Ishikawa (cell line): ENCODE measurements around the gene RSPH4A.

Experiments used
- CEBPB ChIP-seq: IDR thresholded peaks from 2 replicates; pipeline ENCODE4 v1.6.1; 2012
- CREB1 ChIP-seq: IDR thresholded peaks from 2 replicates; pipeline ENCODE4 v1.6.1; 2012; ENCODE audit warnings: low read depth
- EGR1 ChIP-seq: IDR thresholded peaks from 2 replicates; pipeline ENCODE4 v1.6.1; 2012
- EP300 ChIP-seq: IDR thresholded peaks from 2 replicates; pipeline ENCODE4 v1.6.1; 2012; ENCODE audit warnings: borderline replicate concordance
- FOXM1 ChIP-seq: IDR thresholded peaks from 2 replicates; pipeline ENCODE4 v1.6.1; 2012; ENCODE audit warnings: low read depth, borderline replicate concordance
- NFIC ChIP-seq: IDR thresholded peaks from 2 replicates; pipeline ENCODE4 v1.6.1; 2012
- RAD21 ChIP-seq: IDR thresholded peaks from 2 replicates; pipeline ENCODE4 v1.6.1; 2012; ENCODE audit warnings: low read depth
- TAF1 ChIP-seq: IDR thresholded peaks from 2 replicates; pipeline ENCODE4 v1.6.1; 2012; ENCODE audit warnings: low read depth, mild to moderate bottlenecking
- TCF12 ChIP-seq: IDR thresholded peaks from 2 replicates; pipeline ENCODE4 v1.6.1; 2012; ENCODE audit warnings: low read depth
- TEAD4 ChIP-seq: IDR thresholded peaks from 2 replicates; pipeline ENCODE4 v1.6.1; 2012
- YY1 ChIP-seq: IDR thresholded peaks from 2 replicates; pipeline ENCODE4 v1.6.1; 2012; ENCODE audit warnings: low read depth
- ZBTB7A ChIP-seq: IDR thresholded peaks from 2 replicates; pipeline ENCODE4 v1.6.1; 2012; ENCODE audit warnings: low read depth
- TF ChIP-seq, protein P1 (sequence below): IDR thresholded peaks from 2 replicates; pipeline ENCODE4 v1.6.1; 2012
- TF ChIP-seq, protein P2 (sequence below): IDR thresholded peaks from 2 replicates; pipeline ENCODE4 v1.6.1; 2012; ENCODE audit warnings: low read depth, mild to moderate bottlenecking
- TF ChIP-seq, protein P3 (sequence below): IDR thresholded peaks from 2 replicates; pipeline ENCODE4 v1.6.1; 2012

The RSPH4A gene

DNA sequence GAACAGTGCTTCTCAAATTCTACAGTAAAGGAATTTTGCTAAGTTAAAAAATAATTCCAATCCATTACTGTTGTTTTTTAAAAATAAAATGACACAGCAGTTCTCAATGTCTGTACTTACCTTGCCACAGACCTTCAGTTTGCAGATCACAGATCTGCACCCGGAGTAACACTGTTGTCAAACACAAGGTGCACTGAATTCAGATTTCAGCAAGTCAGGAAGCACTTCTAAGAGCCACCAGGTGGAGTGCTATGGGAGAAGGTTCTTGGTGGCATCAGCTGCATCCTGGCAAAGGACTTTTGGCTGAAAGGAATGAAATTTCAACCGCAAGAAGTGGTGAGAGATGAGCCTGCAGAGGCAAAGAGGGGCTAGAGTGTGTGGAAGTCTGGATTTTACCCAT is 17.4 kb downstream of the RSPH4A start:
- TF ChIP-seq CREB1 (no peak), TAF1 (no peak), RAD21 (no peak), YY1 (no peak), TEAD4 (no peak)
- TF ChIP-seq, protein P1, sequence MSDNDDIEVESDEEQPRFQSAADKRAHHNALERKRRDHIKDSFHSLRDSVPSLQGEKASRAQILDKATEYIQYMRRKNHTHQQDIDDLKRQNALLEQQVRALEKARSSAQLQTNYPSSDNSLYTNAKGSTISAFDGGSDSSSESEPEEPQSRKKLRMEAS: no peak
- TF ChIP-seq, protein P2, sequence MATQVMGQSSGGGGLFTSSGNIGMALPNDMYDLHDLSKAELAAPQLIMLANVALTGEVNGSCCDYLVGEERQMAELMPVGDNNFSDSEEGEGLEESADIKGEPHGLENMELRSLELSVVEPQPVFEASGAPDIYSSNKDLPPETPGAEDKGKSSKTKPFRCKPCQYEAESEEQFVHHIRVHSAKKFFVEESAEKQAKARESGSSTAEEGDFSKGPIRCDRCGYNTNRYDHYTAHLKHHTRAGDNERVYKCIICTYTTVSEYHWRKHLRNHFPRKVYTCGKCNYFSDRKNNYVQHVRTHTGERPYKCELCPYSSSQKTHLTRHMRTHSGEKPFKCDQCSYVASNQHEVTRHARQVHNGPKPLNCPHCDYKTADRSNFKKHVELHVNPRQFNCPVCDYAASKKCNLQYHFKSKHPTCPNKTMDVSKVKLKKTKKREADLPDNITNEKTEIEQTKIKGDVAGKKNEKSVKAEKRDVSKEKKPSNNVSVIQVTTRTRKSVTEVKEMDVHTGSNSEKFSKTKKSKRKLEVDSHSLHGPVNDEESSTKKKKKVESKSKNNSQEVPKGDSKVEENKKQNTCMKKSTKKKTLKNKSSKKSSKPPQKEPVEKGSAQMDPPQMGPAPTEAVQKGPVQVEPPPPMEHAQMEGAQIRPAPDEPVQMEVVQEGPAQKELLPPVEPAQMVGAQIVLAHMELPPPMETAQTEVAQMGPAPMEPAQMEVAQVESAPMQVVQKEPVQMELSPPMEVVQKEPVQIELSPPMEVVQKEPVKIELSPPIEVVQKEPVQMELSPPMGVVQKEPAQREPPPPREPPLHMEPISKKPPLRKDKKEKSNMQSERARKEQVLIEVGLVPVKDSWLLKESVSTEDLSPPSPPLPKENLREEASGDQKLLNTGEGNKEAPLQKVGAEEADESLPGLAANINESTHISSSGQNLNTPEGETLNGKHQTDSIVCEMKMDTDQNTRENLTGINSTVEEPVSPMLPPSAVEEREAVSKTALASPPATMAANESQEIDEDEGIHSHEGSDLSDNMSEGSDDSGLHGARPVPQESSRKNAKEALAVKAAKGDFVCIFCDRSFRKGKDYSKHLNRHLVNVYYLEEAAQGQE: no peak

DNA sequence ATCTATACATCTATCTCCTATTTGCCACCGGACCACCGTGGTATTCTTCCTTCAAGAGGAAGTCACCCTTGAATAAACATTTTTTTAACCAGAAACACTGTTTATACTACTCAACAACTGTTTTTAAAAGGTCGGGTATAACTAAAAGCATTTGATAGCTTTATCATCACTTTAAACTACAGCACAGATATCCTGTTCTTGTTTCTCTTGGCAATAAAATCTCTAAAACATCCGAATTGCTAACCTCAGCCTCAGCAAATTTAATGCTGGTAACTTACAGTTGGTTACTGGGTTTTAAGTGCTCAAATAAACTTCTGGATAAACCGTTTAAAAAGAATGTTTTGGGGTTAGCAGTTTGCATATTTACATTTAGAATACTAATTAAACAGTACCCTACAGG is 31.9 kb downstream of the RSPH4A start:
- TF ChIP-seq EGR1: no peak

DNA sequence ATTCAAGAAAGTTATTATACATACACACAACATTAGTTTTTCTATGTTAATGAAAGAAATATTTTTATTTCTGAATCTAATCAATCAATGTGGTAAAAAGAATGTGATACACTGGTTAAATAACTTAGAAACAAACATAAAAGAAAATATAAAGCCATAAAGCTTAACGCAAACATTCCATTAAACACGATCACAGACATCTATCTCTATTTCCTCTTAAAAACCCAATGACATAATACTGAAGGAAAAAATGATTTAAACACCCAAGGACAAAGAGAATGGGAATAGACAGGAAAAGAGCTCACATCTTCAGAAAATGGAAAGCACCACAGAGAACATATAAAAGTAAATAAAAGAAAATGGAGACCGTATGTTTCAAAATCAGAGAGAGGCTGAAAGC is 32.9 kb downstream of the RSPH4A start:
- no peak for TF ChIP-seq TAF1
- TF ChIP-seq, protein P2: no peak
- TF ChIP-seq CEBPB: no peak
- TF ChIP-seq TCF12: no peak
- TF ChIP-seq CREB1: no peak
- TF ChIP-seq FOXM1: no peak
- TF ChIP-seq RAD21: no peak
- no peak for TF ChIP-seq ZBTB7A
- TF ChIP-seq NFIC: no peak
- no peak for TF ChIP-seq YY1
- TF ChIP-seq, protein P3, sequence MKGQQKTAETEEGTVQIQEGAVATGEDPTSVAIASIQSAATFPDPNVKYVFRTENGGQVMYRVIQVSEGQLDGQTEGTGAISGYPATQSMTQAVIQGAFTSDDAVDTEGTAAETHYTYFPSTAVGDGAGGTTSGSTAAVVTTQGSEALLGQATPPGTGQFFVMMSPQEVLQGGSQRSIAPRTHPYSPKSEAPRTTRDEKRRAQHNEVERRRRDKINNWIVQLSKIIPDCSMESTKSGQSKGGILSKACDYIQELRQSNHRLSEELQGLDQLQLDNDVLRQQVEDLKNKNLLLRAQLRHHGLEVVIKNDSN: no peak
- TF ChIP-seq, protein P1: no peak
- TF ChIP-seq EP300: no peak
- no peak for TF ChIP-seq TEAD4
- TF ChIP-seq EGR1: no peak

DNA sequence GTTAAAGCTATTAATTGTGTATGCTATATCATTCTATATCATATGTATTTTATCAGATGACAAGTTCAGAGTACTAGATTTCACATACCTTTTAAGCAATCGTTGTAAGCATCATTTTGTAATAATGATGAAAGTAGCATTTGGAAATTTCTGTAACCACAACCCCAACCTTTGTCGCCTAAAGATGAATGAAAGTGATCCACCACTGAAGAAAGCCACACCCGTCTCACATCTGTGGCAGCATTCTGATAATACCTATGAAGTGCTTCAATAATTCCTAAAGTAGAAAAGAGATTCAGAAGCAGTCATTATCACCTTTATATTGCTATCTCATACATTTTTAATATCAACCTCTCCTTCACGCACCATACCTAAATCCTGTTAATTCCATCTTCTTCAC is 35.6 kb downstream of the RSPH4A start:
- TF ChIP-seq YY1 (no peak), FOXM1 (no peak), EGR1 (no peak), EP300 (no peak), CREB1 (no peak), TCF12 (no peak), TEAD4 (no peak), ZBTB7A (no peak), RAD21 (no peak), CEBPB (no peak), NFIC (no peak), TAF1 (no peak)
- TF ChIP-seq, protein P3: no peak
- TF ChIP-seq, protein P2: no peak
- TF ChIP-seq, protein P1: no peak

DNA sequence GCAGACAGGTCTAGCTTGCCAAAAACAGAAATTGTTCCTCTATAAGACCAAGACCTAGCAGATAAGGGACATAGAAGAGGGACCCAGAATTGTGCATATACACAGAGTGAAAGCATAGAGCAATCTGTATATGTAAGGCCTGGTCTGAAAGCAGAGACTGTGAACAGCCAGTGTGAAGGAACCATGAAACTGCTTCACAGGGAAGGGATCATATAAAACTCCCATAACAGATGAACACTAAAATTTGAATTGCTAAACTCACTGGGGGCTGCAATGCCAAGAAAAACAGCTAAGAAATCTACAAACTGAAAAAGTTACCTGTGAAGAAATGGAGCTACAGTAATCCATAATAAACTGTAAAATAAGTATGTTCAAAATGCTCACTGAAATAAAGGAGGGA is 45.3 kb downstream of the RSPH4A start:
- TF ChIP-seq CEBPB (no peak), TCF12 (no peak), YY1 (no peak), CREB1 (no peak), TAF1 (no peak), EP300 (no peak), TEAD4 (no peak), ZBTB7A (no peak), FOXM1 (no peak), EGR1 (no peak)
- TF ChIP-seq, protein P2: no peak
- TF ChIP-seq, protein P1: no peak
- TF ChIP-seq, protein P3: no peak
